GM19328 (cell line): ENCODE data around the gene ZSWIM1.
"Not testable (repeated sequence)": the region's sequence is repeated elsewhere in the genome, so short reads cannot be mapped to it uniquely, and the experiment has no call there.

Source experiments
- ATAC-seq: cut with Tn5 transposase; IDR thresholded peaks from one replicate; pipeline ENCODE4 v1.9.1; 2021; ENCODE audit warnings: mild to moderate bottlenecking, moderate library complexity; ENCODE audit not compliant: unreplicated experiment

ZSWIM1 gene

GRCh38 chr20:45853484-45853883, 27.5 kb upstream of the ZSWIM1 start:
- ATAC-seq, result no peak

- peak; percentile 98 for ATAC-seq
These were observed 23.7 kb upstream of the ZSWIM1 start, which contains the start of the genes ACOT8 and ZSWIM3 for GRCh38 chr20:45857114-45857881. Gene ACOT8 (minus strand): TSS chr20:45857392. CDS start chr20:45857315, 77 bp downstream. Gene ZSWIM3 (plus strand): TSS chr20:45857614. CDS start chr20:45857826, 212 bp downstream.

- peak; percentile 6 for ATAC-seq
These were observed 23.2 kb upstream of the ZSWIM1 start for GRCh38 chr20:45857882-45858216.

GRCh38 chr20:45859916-45860315, 21.1 kb upstream of the ZSWIM1 start:
- ATAC-seq, result no peak

GRCh38 chr20:45860560-45861220, 20.3 kb upstream of the ZSWIM1 start:
- no peak for ATAC-seq

- no peak for ATAC-seq
These were observed 19.6 kb upstream of the ZSWIM1 start for GRCh38 chr20:45861221-45862075.

GRCh38 chr20:45863543-45864470, 17.2 kb upstream of the ZSWIM1 start:
- ATAC-seq, result no peak

- no peak for ATAC-seq
These were observed 14.6 kb upstream of the ZSWIM1 start for GRCh38 chr20:45866454-45866853.

GRCh38 chr20:45867136-45867818, 13.8 kb upstream of the ZSWIM1 start:
- no peak for ATAC-seq

GRCh38 chr20:45867819-45868176, 13.2 kb upstream of the ZSWIM1 start:
- no peak for ATAC-seq

GRCh38 chr20:45872626-45873025, 8.4 kb upstream of the ZSWIM1 start:
- no peak for ATAC-seq

GRCh38 chr20:45873409-45874103, 7.5 kb upstream of the ZSWIM1 start:
- ATAC-seq, result no peak

GRCh38 chr20:45874104-45874481, 6.9 kb upstream of the ZSWIM1 start:
- ATAC-seq, result not testable (repeated sequence)

GRCh38 chr20:45874576-45874975, 6.5 kb upstream of the ZSWIM1 start:
- no peak for ATAC-seq

- ATAC-seq, result no peak
These were observed 2.8 kb upstream of the ZSWIM1 start for GRCh38 chr20:45878076-45878761.

- ATAC-seq, result no peak
These were observed 1.6 kb downstream of the ZSWIM1 start for GRCh38 chr20:45882469-45883099.

- no peak for ATAC-seq
These were observed 2.1 kb downstream of the ZSWIM1 start for GRCh38 chr20:45883100-45883469.

GRCh38 chr20:45886590-45887345, 5.7 kb downstream of the ZSWIM1 start:
- ATAC-seq, result no peak
